K562 (cell line): Measurements from ENCODE around the gene SCAF11. TPM values are rescaled to one million over a fixed set of nuclear protein-coding genes. Genes with fewer than 3 reads are reported as not detected.

Source experiments
- ATAC-seq: fragments of 200-7000 bp; cut with Tn5 transposase; 3 replicates; pipeline ENCODE4 v1.9.1; 2020; ENCODE audit warnings: moderate library complexity
- BruUV-seq: library from RNA; stranded (reverse); fragments of 400-500 nt; replicated peaks from 2 replicates; lab custom pipeline; 2021; lab: Mats Ljungman, UMichigan
- CTCF ChIA-PET: fragments of 300-600 bp; formaldehyde crosslinking; extraction: SDS; loops from one replicate; lab custom pipeline; 2021; ENCODE audit warnings: low intra/inter-chr PET ratio; lab: Yijun Ruan, JAX
- POLR2A ChIA-PET: fragments of 300-600, 350-650 bp; sonication (Branson Sonifier 250); formaldehyde crosslinking; extraction: SDS; loops from one replicate; lab custom pipeline; 2021; ENCODE audit warnings: antibody characterized with exemption, inconsistent platforms; lab: Yijun Ruan, JAX
- DNase-seq, 4 experiments: peaks; one replicate each; pipeline versions ENCODE4 v3.0.0 to v3.0.0-alpha.2; 2011 to 2018; ENCODE audit warnings: low spot score in 3 of 4, mixed read lengths in 3 of 4; ENCODE audit errors: extremely low read depth in 1 of 4
- FAIRE-seq: peaks from 2 replicates; lab custom pipeline; 2011; peaks lifted over from hg19 to GRCh38; lab: Jason Lieb, UNC
- H2AFZ ChIP-seq: 2 replicates; pipeline ENCODE4 v1.6.0; 2011; ENCODE audit warnings: low read depth, low read length, control low read depth, inconsistent platforms
- H3K27ac ChIP-seq: fragments of 200-600 bp; 3 replicates; pipeline ENCODE4 v1.8.0; 2011; ENCODE audit warnings: low read depth, mild to moderate bottlenecking, control low read depth, inconsistent platforms, low read length, moderate library complexity, mixed read lengths; ENCODE audit errors: extremely low read depth
- H3K27me3 ChIP-seq, 2 experiments: fragments of 300-600 bp in 1 of 2; 2 replicates in 1 of 2; 3 replicates in 1 of 2; pipeline versions ENCODE4 v1.6.0 to v1.8.0; 2011; ENCODE audit warnings: inconsistent platforms in 2 of 2, low read length in 2 of 2, mild to moderate bottlenecking in 1 of 2, mixed read lengths in 1 of 2, moderate library complexity in 1 of 2; ENCODE audit not compliant: control insufficient read depth in 2 of 2, insufficient read depth in 2 of 2
- H3K36me3 ChIP-seq: fragments of 300-600 bp; 3 replicates; pipeline ENCODE4 v1.8.0; 2011; ENCODE audit warnings: mild to moderate bottlenecking, low read length, inconsistent platforms; ENCODE audit not compliant: control insufficient read depth, insufficient read depth
- H3K4me1 ChIP-seq, 2 experiments: fragments of 200-600 bp in 1 of 2; replicated peaks in 1 of 2; 2 replicates in 1 of 2; 3 replicates in 1 of 2; pipeline versions ENCODE4 v1.5.1 to v1.8.0; 2011; ENCODE audit warnings: inconsistent platforms in 2 of 2, low read length in 2 of 2, mild to moderate bottlenecking in 1 of 2, mixed read lengths in 1 of 2, moderate library complexity in 1 of 2; ENCODE audit not compliant: control insufficient read depth in 2 of 2, insufficient read depth in 2 of 2
- H3K4me2 ChIP-seq: 2 replicates; pipeline ENCODE4 v1.6.1; 2011; ENCODE audit warnings: low read length, control low read depth, inconsistent platforms, mixed read lengths; ENCODE audit not compliant: insufficient read depth
- H3K4me3 ChIP-seq: fragments of 200-600 bp; sonication (generic), shearing (Covaris generic); 2 replicates; pipeline ENCODE4 v1.5.1; 2016; ENCODE audit warnings: control low read depth, inconsistent platforms
- H3K79me2 ChIP-seq: fragments of 200-600 bp; 3 replicates; pipeline ENCODE4 v1.8.0; 2011; ENCODE audit warnings: low read length, inconsistent platforms; ENCODE audit not compliant: control insufficient read depth, insufficient read depth
- H3K9ac ChIP-seq, 2 experiments: 2 replicates each; pipeline versions ENCODE4 v1.6.0 to v1.6.1; 2011; ENCODE audit warnings: low read depth in 2 of 2, low read length in 2 of 2, control low read depth in 1 of 2, inconsistent platforms in 1 of 2, mild to moderate bottlenecking in 1 of 2, mixed read lengths in 1 of 2; ENCODE audit not compliant: insufficient read depth in 1 of 2
- H3K9me1 ChIP-seq: one replicate; pipeline ENCODE4 v1.6.0; 2011; ENCODE audit warnings: inconsistent platforms, mild to moderate bottlenecking, low read length, moderate library complexity; ENCODE audit not compliant: control insufficient read depth, insufficient read depth
- H3K9me3 ChIP-seq: replicated peaks from 2 replicates; pipeline ENCODE4 v1.5.1; 2011; ENCODE audit warnings: low read depth, low read length, inconsistent platforms; ENCODE audit not compliant: control insufficient read depth, insufficient read depth
- H4K20me1 ChIP-seq: replicated peaks from 2 replicates; pipeline ENCODE4 v1.6.1; 2011; ENCODE audit warnings: low read length, inconsistent platforms, mixed read lengths; ENCODE audit not compliant: control insufficient read depth, insufficient read depth
- CHD1 ChIP-seq: fragments of 200-600 bp; sonication (generic); IDR thresholded peaks from one replicate; pipeline ENCODE4 v1.6.1; 2012; ENCODE audit warnings: mild to moderate bottlenecking, moderate library complexity, low read length, inconsistent platforms
- PRDM10 ChIP-seq: fragments of 450-650 bp; IDR thresholded peaks from 2 replicates; pipeline ENCODE4 v1.6.1; 2018; ENCODE audit not compliant: partially characterized antibody
- WGBS: fragments of 100-300 bp; shearing (Covaris generic); methylation state at CpG from one replicate; pipeline ENCODE4 v1.1.6; 2016; ENCODE audit warnings: low coverage, mixed read lengths; ENCODE audit not compliant: insufficient coverage; ENCODE audit errors: missing lambda C conversion rate; 5-methylcytosine and 5-hydroxymethylcytosine counted together
- in situ Hi-C: fragments of 300-500 bp; cut with MboI; formaldehyde crosslinking; loops from 4 replicates; pipeline ENCODE4 v1.15.0; 2018; ENCODE audit warnings: inconsistent platforms, mixed read lengths
- intact Hi-C: fragments of 100-400 bp; cut with micrococcal nuclease; formaldehyde crosslinking; loops from 2 replicates; pipeline ENCODE4 v1.14.2; 2022
- polyA plus RNA-seq, 8 experiments: library from polyadenylated mRNA; depleted of rRNA in 4 of 8; stranded (reverse) in 5 of 8; unstranded in 3 of 8; fragments of >200 nt; fragmentation: Nextera tagmentation in 2 of 8; fragmentation: Illumina TruSeq in 1 of 8; extraction: Ambion mirVana in 2 of 8; extraction: Trizol in 1 of 8; gene quantifications; 2 replicates each; pipeline versions ENCODE4 v1.2.1 to v1.2.3, GENCODE V29; 2011 to 2014; ENCODE audit warnings: inconsistent platforms in 1 of 8, missing spikeins in 1 of 8
- total RNA-seq, 7 experiments: library from RNA; depleted of rRNA in 6 of 7; stranded (reverse); fragments of >200 nt in 6 of 7; fragmentation: Illumina TruSeq in 2 of 7; extraction: Trizol in 2 of 7; gene quantifications; 2 replicates each; pipeline versions ENCODE4 v1.2.1 to v1.2.3, GENCODE V29; 2011 to 2021; ENCODE audit warnings: low replicate concordance in 1 of 7

The SCAF11 gene
- total and polyA plus RNA-seq, 9 of the 15 experiments (the other 6 are each of a cell fraction or from before 2014, with no cell fraction given): 30.4 to 119 (median 80.0) TPM

GRCh38 chr12:45994736-45995135 lies 4.4 kb upstream of the SCAF11 start:
- CTCF ChIA-PET: no interaction called here
- no TSS peak for BruUV-seq
- POLR2A ChIA-PET: interaction anchor here (0.6 to 1.1 kb wide), 2 partner anchors 268 to 362 kb away, joined by 3 read pairs; no protein-coding TSS in a partner anchor

More at GRCh38 chr12:45994736-45995135, 4.4 kb upstream of the SCAF11 start:
- Histone ChIP-seq H3K27ac (no peak overlapping the region), H3K4me2 (no peak overlapping the region), H3K9ac (no peak overlapping the region), H3K27me3 (no peaks in the 10 kb centered on the region), H3K4me3 (no peak overlapping the region), H2AFZ (no peak overlapping the region), H3K9me1 (no peaks in the 10 kb centered on the region), H3K79me2 (peaks cover 13% of the 10 kb centered on the region), H4K20me1 (no peaks in the 10 kb centered on the region), H3K9me3 (no peaks in the 10 kb centered on the region), H3K36me3 (no peaks in the 10 kb centered on the region), H3K4me1 (peaks cover 0 to 5% of the 10 kb centered on the region in 2 experiments; a peak in 1 of 5 replicates)
- FAIRE-seq (no peak), DNase-seq (no peak), ATAC-seq (no peak)
- in situ Hi-C loops: loop anchor here (10.0 kb wide), 1 partner anchor 350 kb away; no protein-coding TSS in a partner anchor
- intact Hi-C loops: loop anchor here (5.0 to 10.0 kb wide), 5 partner anchors 130 to 683 kb away; partner anchors contain the start of genes SLC38A1 and SLC38A2
- WGBS: 65% methylated on average over 2 of the region's 2 CpGs
- TF ChIP-seq CHD1 (no peak), PRDM10 (peak; percentile 71)
